ACC112 (cell line): ENCODE data around the gene MON2.

Experiments
- H2AFZ ChIP-seq: fragments of 200-600 bp; sonication (generic); one replicate; pipeline ENCODE4 v1.6.0; 2017; ENCODE audit warnings: antibody characterized with exemption, low read length; ENCODE audit not compliant: unreplicated experiment
- H3K27ac ChIP-seq: fragments of 200-600 bp; sonication (generic); 2 replicates; pipeline ENCODE4 v1.5.1; 2014; ENCODE audit warnings: low read depth, mild to moderate bottlenecking, antibody characterized with exemption, low read length, moderate library complexity
- H3K27me3 ChIP-seq: fragments of 200-600 bp; sonication (generic); 2 replicates; pipeline ENCODE4 v1.6.1; 2014; ENCODE audit warnings: mild to moderate bottlenecking, antibody characterized with exemption, low read length, moderate library complexity, mixed read lengths; ENCODE audit not compliant: insufficient read depth
- H3K36me3 ChIP-seq: fragments of 200-600 bp; sonication (generic); 2 replicates; pipeline ENCODE4 v1.6.1; 2016; ENCODE audit warnings: mild to moderate bottlenecking, antibody characterized with exemption, low read length, moderate library complexity, mixed read lengths; ENCODE audit not compliant: insufficient read depth
- H3K4me1 ChIP-seq: fragments of 200-600 bp; sonication (generic); one replicate; pipeline ENCODE4 v1.6.1; 2016; ENCODE audit warnings: low read length, mixed read lengths; ENCODE audit not compliant: insufficient read depth, unreplicated experiment, control insufficient read depth
- H3K4me3 ChIP-seq: fragments of 200-600 bp; sonication (generic); 2 replicates; pipeline ENCODE4 v1.5.1; 2014; ENCODE audit warnings: mild to moderate bottlenecking, low read depth, low read length
- H3K79me2 ChIP-seq: fragments of 200-600 bp; sonication (generic); one replicate; pipeline ENCODE4 v1.6.0; 2016; ENCODE audit warnings: low read length; ENCODE audit not compliant: control insufficient read depth, unreplicated experiment, insufficient read depth

Gene MON2

GRCh38 chr12:62631471-62632410 lies 165.1 kb downstream of the MON2 start:
- Histone ChIP-seq H3K27me3 (no peaks in the 10 kb centered on the region), H3K4me3 (peak overlapping the region; percentile 71), H2AFZ (peak overlapping the region; percentile 72)

GRCh38 chr12:62632411-62632918 lies 165.8 kb downstream of the MON2 start:
- Histone ChIP-seq H3K27ac (peak overlapping the region; percentile 75), H3K4me1 (peaks cover 18% of the 10 kb centered on the region), H3K27me3 (no peaks in the 10 kb centered on the region), H3K36me3 (no peaks in the 10 kb centered on the region), H3K79me2 (no peaks in the 10 kb centered on the region), H2AFZ (peak overlapping the region; percentile 4), H3K4me3 (peak overlapping the region; percentile 71)

More at GRCh38 chr12:62631471-62632410, 165.1 kb downstream of the MON2 start:
- Histone ChIP-seq H3K79me2 (no peaks in the 10 kb centered on the region), H3K36me3 (no peaks in the 10 kb centered on the region), H3K27ac (peak overlapping the region; percentile 75), H3K4me1 (peaks cover 18% of the 10 kb centered on the region)

- Histone ChIP-seq H2AFZ (no peak overlapping the region), H3K27me3 (no peaks in the 10 kb centered on the region), H3K4me3 (no peak overlapping the region), H3K27ac (no peak overlapping the region), H3K36me3 (no peaks in the 10 kb centered on the region), H3K79me2 (no peaks in the 10 kb centered on the region), H3K4me1 (peaks cover 21% of the 10 kb centered on the region)
Observed at GRCh38 chr12:62635649-62636048, 169.0 kb downstream of the MON2 start.

DNA sequence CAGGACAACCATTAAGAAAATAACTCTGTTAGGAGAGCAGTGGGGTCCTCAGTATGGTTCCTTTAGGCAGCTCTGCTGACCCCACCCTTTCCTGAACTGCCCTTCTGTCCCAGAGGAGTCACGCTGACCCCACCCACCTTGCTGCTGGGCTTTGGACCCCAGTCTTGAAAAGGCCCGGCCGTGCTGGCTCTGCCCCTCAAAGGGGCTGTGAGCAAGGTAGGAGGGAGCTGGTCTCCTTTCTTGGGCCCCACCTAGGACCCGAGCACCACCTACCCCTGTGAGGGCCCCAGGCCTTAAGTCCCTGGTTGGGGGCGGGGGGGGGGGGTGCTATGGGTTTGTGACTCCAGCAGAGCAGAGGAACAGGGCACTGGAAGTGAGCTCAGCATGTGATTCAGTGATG lies 171.1 kb downstream of the MON2 start:
- H2AFZ ChIP-seq: no peak overlapping the region
- H3K79me2 ChIP-seq: no peaks in the 10 kb centered on the region
- H3K4me3 ChIP-seq: no peak overlapping the region
- H3K27me3 ChIP-seq: no peaks in the 10 kb centered on the region
- peaks cover 21% of the 10 kb centered on the region for H3K4me1 ChIP-seq
- no peak overlapping the region for H3K27ac ChIP-seq
- no peaks in the 10 kb centered on the region for H3K36me3 ChIP-seq

GRCh38 chr12:62640910-62641448 lies 174.4 kb downstream of the MON2 start:
- Histone ChIP-seq H2AFZ (peak overlapping the region; percentile 54), H3K27ac (peak overlapping the region; percentile 50), H3K36me3 (no peaks in the 10 kb centered on the region), H3K4me1 (peaks cover 17% of the 10 kb centered on the region), H3K4me3 (no peak overlapping the region), H3K27me3 (no peaks in the 10 kb centered on the region), H3K79me2 (no peaks in the 10 kb centered on the region)

DNA sequence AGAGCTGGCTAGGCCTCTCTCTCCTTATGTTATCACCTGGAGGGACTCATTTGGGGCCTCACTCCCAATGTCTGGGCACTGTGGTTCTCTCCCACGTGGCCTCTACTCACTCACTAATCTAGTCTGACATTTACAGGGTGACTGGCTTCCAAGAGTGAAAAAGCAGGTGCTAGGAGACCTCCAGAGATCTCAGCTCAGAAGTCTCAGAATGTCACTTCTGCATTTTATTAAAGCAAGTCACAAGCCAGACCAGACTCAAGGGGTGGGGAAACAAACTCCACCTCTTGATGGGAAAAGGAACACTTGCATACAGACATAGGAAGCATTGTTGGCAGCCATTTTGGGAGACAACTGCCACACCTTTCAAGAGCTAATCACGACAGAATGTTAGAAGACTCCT lies 175.9 kb downstream of the MON2 start:
- H3K4me3 ChIP-seq: no peak overlapping the region
- H3K36me3 ChIP-seq: no peaks in the 10 kb centered on the region
- peaks cover 17% of the 10 kb centered on the region for H3K4me1 ChIP-seq
- no peaks in the 10 kb centered on the region for H3K27me3 ChIP-seq
- no peak overlapping the region for H3K27ac ChIP-seq
- H3K79me2 ChIP-seq: no peaks in the 10 kb centered on the region
- H2AFZ ChIP-seq: no peak overlapping the region

GRCh38 chr12:62643486-62643885 lies 176.9 kb downstream of the MON2 start:
- Histone ChIP-seq H2AFZ (no peak overlapping the region), H3K79me2 (no peaks in the 10 kb centered on the region), H3K27me3 (no peaks in the 10 kb centered on the region), H3K4me1 (peaks cover 17% of the 10 kb centered on the region), H3K4me3 (no peak overlapping the region), H3K36me3 (no peaks in the 10 kb centered on the region), H3K27ac (no peak overlapping the region)

DNA sequence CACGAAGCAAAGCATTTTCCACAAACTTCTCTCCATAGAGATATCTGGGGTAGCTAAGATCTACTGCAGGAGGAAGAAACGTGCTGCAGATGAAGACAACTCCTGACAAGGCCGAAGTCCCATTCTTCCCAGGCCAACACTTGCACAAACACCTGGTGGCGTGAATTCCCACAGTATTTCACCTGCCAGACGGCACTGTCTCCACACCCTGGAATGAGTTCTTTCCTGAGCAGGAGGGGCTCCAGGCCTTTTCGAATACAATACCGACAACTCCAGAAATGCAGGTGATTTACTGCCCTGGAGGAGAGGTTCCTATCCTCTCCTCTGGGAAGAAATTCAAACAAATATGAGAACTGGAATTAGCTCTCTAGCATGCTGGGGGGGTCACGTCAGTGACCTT lies 179.9 kb downstream of the MON2 start:
- H3K27me3 ChIP-seq: no peaks in the 10 kb centered on the region
- H3K4me3 ChIP-seq: no peak overlapping the region
- no peak overlapping the region for H2AFZ ChIP-seq
- H3K4me1 ChIP-seq: peaks cover 2% of the 10 kb centered on the region
- H3K27ac ChIP-seq: no peak overlapping the region
- no peaks in the 10 kb centered on the region for H3K79me2 ChIP-seq
- no peaks in the 10 kb centered on the region for H3K36me3 ChIP-seq

DNA sequence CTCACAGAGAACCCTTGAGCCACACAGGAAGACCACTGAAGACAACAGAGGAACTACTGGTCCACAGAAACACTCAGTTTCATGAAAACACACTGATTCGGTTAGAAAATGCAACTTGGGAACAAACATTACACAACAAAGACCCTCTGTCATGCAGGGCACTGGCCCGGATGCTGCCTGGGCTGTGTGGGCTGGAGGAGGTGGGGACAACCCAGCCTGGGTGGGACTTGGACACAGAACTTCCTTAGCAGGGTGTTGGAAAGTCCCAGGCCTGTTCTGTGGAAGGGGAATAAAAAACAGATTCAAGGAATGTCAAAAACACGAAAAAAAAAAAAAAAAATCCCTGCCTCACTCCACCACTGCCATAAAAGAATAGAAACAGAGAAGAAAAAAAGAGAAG lies 181.0 kb downstream of the MON2 start:
- Histone ChIP-seq H3K27ac (no peak overlapping the region), H3K27me3 (no peaks in the 10 kb centered on the region), H3K36me3 (no peaks in the 10 kb centered on the region), H2AFZ (no peak overlapping the region), H3K4me3 (no peak overlapping the region), H3K79me2 (no peaks in the 10 kb centered on the region), H3K4me1 (no peaks in the 10 kb centered on the region)

GRCh38 chr12:62649412-62650138 lies 182.9 kb downstream of the MON2 start:
- Histone ChIP-seq H3K79me2 (no peaks in the 10 kb centered on the region), H3K36me3 (no peaks in the 10 kb centered on the region), H3K4me1 (no peaks in the 10 kb centered on the region), H3K27me3 (no peaks in the 10 kb centered on the region), H3K4me3 (no peak overlapping the region), H2AFZ (no peak overlapping the region), H3K27ac (no peak overlapping the region)
